ENCODE results near the gene YIF1B.

Gene YIF1B

DNA sequence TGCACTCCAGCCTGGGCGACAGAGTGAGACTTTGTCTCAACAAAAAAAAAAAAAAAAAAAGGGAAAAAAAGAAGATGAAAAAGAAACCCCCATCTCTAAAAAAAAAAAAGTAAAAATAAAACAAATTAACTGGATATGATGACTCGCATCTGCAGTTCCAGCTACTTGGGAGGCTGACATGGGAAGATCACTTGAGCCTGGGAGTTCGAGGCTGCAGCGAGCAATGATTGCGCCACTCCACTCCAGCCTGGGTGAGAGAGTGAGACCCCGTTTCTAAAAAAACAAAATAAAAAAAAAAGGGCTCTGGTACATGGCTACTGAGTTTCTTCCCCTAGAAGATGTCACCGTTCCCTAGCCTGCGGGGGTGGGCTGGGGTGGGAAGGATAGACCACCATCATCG, 17.5 kb upstream of the YIF1B start:
- no peak for DNase-seq (ENCODE audit: low spot score)

DNA sequence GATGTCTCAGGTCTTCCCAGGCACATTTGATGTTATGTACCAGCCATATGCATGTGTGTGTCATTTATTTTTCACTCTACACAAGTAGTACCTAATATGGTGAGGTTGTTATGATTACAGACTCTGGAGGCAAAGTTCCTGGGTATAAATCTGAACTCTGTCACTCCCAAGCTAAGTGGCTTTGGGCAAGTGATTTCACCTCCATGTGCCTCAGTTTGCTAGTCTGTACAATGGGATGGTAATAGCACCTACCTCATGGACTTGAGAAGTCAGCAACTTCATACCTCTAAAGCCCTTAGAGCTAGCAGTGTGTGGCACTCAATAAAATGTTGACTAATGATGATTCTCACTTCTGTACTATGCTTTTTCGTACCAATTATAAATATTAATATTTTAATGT, 16.0 kb upstream of the YIF1B start:
- DNase-seq (ENCODE audit: low spot score) = no peak

DNA sequence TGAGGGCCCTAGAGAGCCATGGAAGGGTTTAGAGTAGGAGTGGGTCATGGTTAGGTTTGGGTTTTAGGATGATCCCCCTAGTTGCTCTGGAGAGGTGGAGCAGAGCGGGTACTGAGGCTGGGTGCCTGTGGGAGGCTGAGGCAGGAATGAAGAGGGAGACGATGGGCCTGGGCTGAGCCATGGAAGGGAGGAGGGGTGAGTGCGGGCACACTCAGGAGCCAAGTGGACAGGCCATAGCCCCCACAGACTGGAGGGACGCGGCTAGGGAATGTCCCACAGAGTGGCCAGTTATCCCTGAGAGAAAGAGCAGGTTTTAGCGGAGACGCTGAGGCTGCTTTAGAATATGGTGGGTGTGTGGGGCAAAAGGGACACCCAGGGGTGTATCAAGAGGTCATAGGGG, 13.9 kb upstream of the YIF1B start:
- no peak for DNase-seq (ENCODE audit: low spot score)

DNA sequence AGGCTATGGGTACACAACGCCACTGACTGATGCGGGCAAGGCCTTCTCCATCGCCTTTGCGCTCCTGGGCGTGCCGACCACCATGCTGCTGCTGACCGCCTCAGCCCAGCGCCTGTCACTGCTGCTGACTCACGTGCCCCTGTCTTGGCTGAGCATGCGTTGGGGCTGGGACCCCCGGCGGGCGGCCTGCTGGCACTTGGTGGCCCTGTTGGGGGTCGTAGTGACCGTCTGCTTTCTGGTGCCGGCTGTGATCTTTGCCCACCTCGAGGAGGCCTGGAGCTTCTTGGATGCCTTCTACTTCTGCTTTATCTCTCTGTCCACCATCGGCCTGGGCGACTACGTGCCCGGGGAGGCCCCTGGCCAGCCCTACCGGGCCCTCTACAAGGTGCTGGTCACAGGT, 10.8 kb upstream of the YIF1B start:
- no peak for DNase-seq (ENCODE audit: low spot score)

DNA sequence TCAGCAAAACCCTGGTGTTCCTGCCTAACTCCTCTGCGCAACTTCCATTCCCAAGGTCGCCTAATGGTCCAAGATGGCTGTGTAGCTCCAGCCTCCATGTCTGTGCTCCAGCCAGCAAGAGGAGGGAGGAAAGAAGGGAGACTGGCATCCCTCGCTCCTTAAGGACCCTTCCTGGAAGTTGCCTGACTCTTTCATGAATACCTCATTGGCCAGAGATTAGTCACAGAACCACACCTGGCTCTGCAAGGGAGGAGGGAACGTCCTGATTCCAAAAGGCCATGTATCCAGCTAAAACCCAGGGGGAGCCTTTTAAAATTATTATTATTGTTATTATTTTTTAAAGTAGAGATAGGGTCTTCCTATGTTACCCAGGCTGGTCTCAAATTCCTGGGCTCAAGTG, 8.7 kb upstream of the YIF1B start:
- DNase-seq (ENCODE audit: low spot score) = no peak

DNA sequence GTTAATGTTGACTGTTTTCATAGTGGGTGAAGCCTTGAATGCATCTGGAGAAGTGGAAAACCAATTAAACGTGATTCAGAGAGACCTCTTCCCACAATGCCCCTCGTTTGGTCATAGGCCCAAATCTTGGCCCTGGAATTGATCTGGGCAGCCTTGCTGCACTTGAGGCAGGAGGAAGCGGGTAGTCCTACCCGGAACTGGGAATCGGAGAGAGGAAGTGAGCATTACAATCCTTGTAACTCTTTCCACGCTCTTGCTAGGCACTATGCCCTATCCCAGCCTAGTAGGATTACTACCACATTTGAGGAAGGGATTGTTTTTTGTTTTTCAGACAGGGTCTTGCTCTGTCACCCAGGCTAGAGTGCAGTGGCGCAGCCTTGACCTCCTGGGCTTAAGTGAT, 7.5 kb upstream of the YIF1B start:
- no peak for DNase-seq (ENCODE audit: low spot score)

DNA sequence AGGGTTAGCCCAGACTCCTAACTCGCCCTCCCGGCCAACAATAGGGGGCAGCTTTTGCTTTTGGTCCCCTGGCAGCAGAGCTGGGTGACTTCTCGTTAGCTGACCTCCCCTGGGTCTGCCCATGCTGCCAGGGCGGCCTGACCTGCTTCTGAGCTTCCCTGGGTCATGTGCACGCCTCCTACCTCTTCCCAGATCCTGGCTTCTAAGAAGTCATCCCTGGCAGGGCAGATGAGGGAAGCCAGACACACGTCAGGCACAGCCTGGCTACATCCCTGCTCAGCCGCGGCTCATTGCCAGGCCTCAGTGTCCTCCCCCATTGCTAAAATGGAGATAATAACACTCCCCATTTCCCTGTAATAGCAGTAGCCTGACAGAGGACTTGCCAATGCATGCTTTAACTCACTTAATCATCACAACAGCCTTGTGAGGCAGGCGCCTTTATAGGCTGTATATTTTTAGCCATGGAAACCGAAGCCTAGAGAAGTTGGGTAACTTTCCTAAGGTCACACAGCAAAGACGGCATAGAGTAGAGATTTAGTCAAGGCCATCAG, 6.0 kb upstream of the YIF1B start:
- no peak for DNase-seq (ENCODE audit: low spot score)

DNA sequence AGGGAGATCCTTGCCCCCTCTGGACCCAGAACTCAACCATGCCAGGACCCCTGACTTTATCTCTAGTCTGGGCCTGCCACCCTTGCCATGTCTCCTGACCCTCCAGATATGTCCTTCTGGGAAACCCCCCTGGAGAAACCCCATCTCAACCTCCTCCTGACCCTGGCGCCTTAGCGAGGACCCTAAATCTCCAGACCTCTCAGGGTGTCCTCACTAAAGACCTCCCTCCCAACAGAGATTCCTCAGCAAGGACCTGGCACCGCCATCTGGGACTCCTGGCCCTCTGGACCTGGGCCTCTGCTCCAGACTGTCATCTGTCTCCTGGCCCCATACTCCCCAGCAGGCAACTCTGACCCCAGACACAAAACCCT, 5.2 kb upstream of the YIF1B start:
- DNase-seq (ENCODE audit: low spot score) = no peak

DNA sequence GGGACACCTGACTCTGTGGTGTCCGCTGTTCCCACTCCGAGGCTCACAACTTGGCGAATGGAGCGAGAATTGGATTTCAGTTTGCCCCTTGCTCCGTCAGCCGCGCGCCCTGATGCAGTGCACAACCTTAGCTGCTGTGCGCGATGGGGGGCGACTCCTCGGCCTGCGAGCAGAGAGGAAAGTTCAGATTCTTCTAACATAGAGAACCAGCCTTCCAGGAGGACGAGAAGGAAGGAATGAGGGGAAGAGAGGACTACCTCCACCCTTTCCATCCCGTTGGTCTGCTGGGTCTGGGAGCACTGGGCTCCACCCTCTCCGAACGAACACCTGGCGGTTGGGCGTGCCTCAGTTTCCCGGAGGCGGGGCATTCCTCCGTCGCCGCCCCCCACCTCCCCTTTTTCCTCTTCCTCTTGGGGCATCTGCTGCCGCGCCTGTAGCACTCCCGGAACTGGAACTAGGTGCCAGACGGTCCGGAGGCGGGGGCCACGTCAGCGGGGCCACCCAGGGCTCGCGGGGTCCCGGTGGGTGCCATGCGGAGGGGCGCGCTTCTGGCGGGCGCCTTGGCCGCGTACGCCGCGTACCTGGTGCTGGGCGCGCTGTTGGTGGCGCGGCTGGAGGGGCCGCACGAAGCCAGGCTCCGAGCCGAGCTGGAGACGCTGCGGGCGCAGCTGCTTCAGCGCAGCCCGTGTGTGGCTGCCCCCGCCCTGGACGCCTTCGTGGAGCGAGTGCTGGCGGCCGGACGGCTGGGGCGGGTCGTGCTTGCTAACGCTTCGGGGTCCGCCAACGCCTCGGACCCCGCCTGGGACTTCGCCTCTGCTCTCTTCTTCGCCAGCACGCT, 3.9 kb upstream of the YIF1B start, which contains the start of gene KCNK6:
TSS of gene KCNK6 (plus strand) at position 425 of the 838 bp plus-strand sequence. CDS start at position 531, 106 bp downstream.
- DNase-seq (ENCODE audit: low spot score) = no peak

DNA sequence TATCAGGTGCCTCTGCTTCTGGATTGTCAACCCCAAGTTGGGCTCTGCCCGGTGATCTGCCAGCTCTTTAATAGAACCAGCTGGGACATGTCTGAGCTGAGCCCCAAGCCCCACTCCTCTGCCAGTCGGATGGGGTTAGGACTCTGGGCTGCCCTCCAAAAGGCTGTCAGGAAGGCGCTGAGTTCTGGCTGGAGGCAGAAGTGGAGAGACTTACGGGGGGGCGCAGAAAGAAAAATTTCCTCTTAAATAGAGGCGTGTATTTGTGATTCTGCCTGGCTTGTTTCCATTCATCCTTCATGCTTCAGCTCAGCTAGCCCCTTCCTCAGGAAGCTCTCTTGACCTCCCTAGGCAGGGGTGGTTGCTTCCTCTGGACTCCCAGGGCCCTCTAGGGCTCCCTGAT, 2.9 kb upstream of the YIF1B start:
- DNase-seq (ENCODE audit: low spot score) = no peak

DNA sequence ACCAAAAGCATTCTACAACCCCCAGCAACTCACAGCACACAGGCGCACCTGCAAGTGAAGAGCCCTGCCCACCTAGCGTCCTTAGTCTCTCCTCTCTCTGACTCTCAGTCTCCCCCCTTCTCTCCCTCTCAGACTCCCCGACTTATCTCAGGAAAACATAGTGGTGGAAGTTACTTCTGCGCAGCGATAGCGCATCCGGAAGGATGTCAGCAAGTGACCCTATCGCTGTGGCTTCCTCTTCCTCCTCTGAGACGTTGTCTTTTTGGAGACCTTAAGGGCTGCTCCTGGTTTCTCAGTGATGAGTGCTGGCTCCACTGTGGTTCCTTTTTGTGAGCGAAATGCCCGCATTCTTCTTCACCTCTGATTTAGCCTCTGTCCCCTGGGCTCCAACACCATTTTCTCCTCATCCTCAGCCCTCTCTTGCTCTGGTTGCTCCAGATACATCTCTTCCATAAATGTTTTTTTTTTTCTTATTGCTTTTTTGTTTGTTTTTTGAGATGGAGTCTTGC, 1.4 kb upstream of the YIF1B start:
- peak; percentile 61 for DNase-seq (ENCODE audit: low spot score)

DNA sequence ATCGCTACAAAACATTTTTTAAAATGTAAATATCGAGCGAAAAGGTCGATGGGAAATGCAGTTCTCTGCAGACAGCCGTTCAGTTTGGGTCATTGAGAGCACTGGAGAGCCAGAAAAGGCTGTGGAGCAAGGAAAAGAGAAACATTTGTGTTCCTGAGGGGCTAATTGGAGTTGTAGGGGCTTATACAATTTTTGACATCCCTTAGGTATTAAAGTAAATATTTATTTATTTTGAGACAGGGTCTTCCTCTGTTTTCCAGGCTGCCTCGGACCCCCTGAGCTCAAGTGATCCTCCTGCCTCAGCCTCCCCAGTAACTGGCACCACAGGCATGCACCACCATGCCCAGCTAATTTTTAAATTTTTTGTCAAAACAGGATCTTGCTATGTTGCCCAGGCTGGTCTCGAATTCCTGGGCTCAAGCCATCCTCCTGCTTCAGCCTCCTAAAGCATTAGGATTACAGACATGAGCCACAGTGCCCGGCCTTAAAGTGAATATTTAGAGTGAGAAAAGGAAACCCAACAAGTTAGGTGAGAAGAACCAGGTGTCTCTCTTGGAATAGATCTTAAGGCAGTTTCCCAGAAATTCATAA, 825 bp upstream of the YIF1B start:
- DNase-seq (ENCODE audit: low spot score) = no peak

DNA sequence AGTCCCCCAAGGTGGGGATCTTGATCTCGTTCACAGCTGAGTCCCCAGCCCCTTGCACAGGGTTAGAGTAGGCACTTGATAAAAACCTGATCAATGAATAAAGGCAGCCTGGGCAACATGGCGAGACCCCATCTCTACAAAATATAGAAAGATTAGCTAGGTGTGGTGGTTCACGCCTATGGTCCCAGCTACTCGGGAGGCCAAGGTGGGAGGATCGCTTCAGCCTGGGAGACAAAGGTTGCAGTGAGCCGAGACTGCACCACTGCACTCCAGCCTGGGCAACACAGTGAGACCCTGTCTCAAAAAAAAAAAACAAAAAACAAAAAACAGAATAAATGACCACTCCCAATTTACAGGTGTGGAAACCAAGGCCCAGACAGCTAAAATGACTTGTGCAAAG, 4.8 kb downstream of the YIF1B start:
- no peak for DNase-seq (ENCODE audit: low spot score)

DNA sequence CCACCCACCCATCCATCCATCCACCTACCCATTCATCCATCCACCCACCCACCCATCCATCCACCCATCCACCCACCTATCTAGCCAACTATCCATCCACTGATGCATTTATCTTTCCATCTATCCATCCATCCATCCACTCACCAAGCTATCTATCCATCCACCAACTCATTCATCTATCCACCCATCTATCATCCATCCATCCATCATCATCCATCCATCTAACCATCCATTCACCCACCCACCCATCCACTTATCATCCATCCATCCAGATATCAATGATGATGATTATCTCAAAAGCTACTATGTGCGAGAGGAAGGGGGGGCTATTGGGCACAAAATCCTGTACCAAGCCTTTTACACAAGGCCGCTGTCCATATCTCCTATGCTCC, 5.5 kb downstream of the YIF1B start:
- no peak for DNase-seq (ENCODE audit: low spot score)

DNA sequence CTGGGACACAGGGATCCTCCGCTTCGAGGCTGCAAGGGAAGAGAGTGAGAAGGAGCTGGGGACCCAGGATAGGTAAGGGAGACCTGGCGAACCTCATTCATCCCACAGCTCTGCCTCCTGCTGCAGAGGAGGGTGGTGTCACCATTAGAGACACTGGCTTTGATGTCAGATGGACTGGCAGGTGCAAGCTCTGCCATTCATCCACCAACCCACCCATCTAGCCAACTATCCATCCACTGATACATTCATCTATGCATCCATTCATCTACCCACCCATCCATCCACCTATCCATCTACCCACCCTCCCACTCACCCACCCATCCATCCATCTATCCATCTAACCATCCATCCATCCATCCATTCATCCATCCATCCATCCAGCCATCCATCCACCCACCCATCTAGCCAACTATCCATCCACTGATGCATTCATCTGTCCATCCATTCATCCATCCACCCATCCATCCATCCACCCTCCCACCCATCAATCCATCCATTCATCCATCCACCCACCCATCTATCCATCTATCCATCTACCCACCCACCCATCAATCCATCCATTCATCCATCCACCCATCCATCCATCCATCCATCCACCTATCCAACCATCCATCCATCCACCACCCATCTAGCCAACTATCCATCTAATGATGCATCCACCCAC, 6.0 kb downstream of the YIF1B start:
- no peak for DNase-seq (ENCODE audit: low spot score)

DNA sequence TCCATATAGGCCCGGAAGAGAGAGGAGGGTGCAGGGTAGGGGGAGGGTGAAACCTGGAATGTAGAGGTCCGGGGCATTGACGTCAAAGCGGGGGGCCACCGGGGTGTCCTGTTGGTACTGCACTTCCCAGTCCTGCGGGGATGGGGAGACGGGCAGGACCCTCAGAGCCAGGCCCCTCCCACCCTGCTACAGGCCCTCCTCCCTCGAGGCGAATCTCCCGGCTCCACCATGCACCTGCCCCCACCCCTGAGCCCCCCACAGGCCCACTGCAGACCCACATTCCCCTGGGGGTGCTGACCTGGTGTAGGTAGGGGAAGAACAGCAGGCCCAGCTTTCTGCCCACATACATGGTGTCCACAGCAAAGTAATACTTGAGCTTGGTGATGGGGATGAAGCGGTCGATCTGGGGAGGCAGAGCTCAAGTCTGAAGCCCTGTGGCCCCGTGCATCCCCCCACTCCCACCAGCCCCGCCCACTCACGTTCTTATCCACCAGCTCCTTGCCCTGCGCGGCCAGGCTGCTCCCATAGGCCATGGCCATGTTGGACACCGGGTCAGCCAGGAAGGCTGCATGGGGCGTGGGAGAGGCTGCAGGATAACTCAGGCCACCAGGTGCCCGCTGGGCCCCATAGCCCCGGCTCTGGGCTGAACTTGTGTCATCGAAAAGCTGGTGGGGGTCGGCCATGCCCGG, 6.7 kb downstream of the YIF1B start:
- DNase-seq (ENCODE audit: low spot score) = no peak

DNA sequence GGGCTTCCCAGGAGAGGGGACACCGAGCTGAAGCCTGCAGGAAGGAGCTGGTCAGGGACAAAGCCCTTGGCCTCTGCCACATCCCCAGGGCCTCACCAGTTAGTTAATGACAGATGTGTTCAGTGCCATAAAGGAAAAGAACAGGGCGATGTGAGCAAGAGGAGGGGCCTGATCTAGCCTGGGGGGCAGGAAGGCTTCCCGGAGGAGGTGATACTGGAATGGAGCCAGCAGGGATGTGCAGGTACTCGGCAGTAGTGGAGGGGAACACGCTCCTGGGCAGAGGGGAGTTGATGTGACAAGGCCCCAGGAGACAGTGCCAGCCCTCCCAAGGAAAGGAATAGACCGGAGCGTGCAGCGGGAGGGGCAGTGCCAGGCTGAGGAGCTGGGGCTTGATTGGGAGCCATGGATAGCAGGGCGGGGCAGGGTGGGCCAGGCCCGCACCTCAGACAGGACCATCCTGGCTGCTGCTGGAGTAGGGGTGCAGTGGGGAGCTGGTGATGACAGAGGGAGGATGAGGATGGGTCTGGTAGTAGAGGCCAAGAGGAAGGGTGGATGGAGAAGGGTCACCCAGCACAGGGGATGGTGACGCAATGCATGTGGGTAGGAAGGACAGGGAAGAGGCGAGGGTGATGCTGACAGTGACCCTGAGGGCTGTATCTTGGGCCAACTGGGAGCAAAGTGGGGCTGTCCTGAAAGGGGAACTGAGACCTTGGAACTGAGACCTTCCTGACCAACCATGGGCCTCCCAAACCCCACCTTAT, 7.6 kb downstream of the YIF1B start:
- DNase-seq (ENCODE audit: low spot score) = no peak

DNA sequence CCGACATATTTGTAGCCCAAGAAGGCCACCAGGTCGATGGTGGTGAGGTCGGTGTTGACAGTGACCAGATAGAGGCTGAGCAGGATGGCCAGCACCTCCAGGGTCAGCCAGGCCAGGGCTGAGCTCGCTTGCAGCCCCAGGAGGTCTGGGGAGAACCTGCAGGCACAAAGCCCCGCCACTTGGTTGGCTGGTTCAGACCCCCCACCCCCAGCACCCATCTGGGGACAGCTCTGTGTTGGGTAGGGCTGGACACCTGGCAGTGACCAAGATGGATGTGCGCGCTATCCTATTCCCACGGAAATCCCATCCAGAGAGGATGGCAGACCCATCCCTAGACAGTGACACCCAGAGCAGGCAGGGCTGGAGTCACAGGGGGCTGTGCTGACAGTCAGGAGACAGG, 8.2 kb downstream of the YIF1B start:
- no peak for DNase-seq (ENCODE audit: low spot score)

DNA sequence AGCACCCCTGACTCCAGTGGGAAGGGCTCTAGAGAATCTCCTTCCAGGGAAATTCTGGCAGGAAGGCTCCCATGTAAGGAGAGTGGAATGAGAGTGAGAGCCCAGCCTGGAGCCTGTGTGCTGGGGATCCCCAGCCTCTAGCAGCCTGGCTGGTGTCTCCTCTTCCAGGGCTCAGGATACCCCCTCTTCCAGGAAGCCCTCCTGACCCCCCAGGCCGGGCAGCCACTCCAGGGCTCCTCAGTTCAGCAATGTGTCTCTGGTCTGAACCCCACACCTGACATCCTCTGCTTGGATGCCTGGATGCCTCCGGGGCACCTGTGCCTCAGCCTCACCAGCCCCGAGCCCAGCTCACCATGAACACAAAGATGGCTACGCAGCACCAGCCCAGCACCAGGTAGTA, 8.7 kb downstream of the YIF1B start:
- no peak for DNase-seq (ENCODE audit: low spot score)

DNA sequence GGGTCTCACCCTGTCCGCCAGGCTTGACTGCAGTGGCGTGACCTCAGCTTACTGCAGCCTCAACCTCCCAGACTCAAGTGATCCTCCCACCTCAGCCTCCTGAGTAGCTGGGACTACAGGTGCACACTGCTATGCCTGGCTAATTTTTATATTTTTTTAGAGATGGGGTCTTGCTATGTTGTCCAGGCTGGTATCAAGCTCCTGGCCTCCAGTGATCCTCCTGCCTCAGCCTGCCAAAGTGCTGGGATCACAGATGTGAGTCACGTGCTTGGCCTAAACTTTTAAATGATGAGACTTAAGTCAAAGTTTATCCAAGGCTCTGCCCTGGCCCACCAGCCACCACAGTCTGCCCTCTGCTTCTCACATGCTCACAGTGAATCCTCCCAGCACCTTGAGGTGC, 9.5 kb downstream of the YIF1B start:
- no peak for DNase-seq (ENCODE audit: low spot score)

DNA sequence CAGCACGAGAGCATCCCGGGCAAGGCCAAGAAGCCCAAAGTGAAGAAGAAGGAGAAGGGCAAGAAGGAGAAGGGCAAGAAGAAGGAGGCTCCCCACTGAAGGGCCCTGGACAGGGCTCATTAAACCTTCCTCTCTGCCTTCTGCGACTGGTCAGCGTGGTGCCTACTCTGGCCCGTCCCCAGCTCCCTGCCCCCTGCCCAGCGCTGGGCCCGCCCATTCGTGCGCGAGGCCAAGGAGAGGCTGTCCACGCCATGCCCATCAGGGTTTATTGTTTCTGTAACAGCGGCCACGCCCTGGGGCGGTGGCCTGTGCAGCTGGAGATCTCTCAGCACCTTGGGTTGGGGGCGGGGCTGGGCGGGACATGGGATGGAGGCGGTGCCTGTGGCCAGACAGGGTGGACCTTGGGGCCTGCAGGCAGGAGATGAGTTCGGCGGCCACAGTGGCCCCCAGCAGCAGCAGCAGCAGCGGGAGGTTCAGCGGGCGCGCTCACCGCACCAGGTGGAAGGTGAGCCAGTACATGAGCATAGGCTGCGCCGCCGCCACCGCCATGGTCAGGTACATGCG, 10.8 kb downstream of the YIF1B start:
- no peak for DNase-seq (ENCODE audit: low spot score)

All from pons (tissue), 1 donor.